Fibroblast of villous mesenchyme (primary cell): Measurements from ENCODE around the gene SLBP. TPM values are rescaled to one million over a fixed set of nuclear protein-coding genes. Genes with fewer than 3 reads are reported as not detected.

Experiments used
- DNase-seq: peaks from one replicate; pipeline ENCODE4 v3.0.0-alpha.2; 2010; ENCODE audit warnings: low read depth
- H3K4me3 ChIP-seq: 2 replicates; pipeline ENCODE4 v1.5.1; 2011; ENCODE audit warnings: low read depth, mild to moderate bottlenecking, low read length
- small RNA-seq: library from RNA; depleted of rRNA; stranded (forward); fragments of <200 nt; gene quantifications from one replicate; pipeline ENCODE3, GENCODE V24; 2012
- total RNA-seq: library from RNA; depleted of rRNA; stranded (reverse); fragments of >200 nt; gene quantifications from 2 replicates; pipeline ENCODE4 v1.2.3, GENCODE V29; 2012
- TF ChIP-seq, protein P1 (sequence below): IDR thresholded peaks from 2 replicates; pipeline ENCODE4 v1.5.1; 2012; ENCODE audit warnings: low read depth, mild to moderate bottlenecking, low read length; ENCODE audit not compliant: insufficient read depth

Gene SLBP
- total RNA-seq, 1 donor: 63.0 TPM

DNA sequence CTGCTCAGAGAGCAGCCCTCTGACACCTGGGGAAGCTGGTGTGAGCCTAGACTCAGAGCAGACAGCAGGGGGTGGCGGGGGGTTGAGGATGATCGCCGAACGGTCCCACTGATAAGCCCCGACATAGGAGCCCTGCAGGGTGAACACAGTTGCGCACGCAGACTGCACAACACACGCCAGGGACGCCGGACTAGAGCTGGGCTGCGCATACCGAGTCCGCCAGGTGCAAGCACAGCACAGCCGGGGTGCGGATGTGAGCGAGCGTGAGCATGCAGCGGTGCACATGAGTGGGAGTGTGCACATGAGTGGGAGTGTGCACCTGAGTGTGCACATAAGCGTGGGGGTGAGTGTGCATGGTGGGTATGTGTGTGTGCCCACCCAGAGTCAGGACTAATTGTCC, 64.7 kb downstream of the SLBP start:
- TF ChIP-seq, protein P1, sequence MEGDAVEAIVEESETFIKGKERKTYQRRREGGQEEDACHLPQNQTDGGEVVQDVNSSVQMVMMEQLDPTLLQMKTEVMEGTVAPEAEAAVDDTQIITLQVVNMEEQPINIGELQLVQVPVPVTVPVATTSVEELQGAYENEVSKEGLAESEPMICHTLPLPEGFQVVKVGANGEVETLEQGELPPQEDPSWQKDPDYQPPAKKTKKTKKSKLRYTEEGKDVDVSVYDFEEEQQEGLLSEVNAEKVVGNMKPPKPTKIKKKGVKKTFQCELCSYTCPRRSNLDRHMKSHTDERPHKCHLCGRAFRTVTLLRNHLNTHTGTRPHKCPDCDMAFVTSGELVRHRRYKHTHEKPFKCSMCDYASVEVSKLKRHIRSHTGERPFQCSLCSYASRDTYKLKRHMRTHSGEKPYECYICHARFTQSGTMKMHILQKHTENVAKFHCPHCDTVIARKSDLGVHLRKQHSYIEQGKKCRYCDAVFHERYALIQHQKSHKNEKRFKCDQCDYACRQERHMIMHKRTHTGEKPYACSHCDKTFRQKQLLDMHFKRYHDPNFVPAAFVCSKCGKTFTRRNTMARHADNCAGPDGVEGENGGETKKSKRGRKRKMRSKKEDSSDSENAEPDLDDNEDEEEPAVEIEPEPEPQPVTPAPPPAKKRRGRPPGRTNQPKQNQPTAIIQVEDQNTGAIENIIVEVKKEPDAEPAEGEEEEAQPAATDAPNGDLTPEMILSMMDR: no peak
- no peak overlapping the region for H3K4me3 ChIP-seq
- no peak for DNase-seq

DNA sequence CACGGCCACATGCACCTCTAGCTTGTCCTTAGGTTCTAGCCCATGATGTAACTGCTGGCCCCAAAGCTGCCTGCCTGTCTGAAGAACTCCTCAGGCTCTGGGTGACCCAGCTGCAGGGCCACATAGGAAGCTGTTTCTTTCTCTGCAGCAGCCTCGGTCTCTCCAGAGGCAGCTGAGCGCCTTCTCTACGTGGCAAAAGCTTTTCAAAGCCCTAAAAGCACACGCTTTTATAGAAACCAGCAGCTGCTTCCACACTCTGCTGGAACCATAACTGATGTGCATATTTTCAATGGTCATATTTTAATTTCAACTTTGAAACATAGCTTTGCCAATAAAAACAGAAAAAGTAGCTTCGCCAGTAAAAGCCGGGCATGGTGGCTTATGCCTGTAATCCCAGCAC, 65.4 kb downstream of the SLBP start:
- TF ChIP-seq, protein P1: no peak
- DNase-seq: no peak

DNA sequence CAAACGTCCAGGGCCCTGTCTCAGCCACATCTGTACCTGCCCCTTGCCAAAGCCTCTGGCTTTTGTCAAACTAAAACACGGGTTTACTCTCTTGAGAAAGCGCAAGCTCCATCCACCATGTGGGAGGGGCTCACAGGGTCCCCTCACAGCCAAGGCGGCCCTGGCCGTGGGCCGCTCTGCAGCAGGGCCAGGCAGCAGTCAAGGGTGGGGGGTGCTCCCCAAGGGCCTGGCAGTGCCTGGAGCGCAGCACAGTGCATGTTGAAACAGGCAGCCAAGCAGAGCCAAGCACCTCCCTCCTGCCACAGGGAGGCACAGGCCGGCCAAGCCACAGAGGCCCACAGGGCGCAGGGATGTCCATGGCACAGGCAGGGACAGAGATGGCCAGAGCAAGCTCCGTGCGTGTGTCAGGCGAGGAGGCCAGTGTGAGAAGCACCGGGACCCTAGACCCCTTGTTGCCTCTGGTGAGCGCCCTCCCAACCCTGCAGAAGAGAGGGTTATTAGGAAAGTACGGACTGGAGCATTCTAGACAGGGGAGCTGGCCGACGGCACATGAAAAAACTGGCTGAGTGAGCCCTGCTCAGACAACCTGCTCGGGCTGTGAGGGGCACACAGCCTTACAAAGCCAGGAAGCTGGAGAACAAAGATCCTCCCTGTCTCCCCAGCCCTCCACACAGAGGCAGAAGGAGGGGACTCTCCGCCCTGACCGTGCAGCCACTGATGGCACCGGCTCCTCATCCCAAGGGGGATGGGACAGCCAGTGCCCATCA, 67.0 kb downstream of the SLBP start:
- no peak overlapping the region for H3K4me3 ChIP-seq
- TF ChIP-seq, protein P1: no peak
- DNase-seq: peak; percentile 32

More for the DNA sequence above, 65.4 kb downstream of the SLBP start:
- no peak overlapping the region for H3K4me3 ChIP-seq

DNA sequence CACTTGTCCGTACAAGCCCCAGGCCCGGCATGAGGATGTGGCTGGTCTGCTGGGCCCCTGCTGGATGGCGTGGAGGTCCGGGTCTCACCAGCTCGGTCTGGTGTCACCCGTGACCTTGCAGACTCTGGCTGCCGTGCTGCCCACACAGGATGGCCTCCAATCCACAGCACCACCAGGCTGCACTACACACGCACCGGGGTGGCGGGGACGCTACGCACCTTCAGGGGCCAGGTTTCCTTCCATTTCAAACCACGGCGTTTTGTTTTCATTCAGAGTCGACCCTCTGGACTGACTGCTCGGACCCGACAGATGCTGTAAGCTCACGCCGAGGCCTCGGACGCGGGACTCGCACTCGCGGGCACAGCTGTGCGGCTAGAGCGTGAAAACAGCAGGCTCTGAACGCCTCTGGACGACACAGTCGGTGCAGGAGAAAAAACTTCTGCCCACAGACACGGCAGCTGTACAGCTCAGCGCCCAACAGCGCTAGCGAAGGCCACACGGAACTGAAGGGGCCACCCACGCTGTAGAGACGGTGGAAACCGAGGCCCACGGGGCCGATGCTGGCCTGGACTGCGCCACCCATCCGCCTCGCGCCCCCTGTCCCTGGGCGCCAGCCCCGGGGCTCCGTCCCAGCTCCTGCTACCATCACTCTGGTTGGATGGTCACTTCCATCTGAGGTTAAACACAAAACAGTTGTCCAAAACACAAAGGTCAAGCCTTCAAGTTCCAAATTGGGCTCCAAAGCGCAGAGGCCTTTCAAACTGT, 68.0 kb downstream of the SLBP start:
- TF ChIP-seq, protein P1: no peak

More for the DNA sequence above, 68.0 kb downstream of the SLBP start:
- H3K4me3 ChIP-seq: no peak overlapping the region
- DNase-seq: no peak

Small RNA genes within 50 kb of the gene (small RNA-seq; reads per million reads assigned to genes)
- gene RF00019: not detected

Other genes starting within 250 kb of the SLBP start
- 0.86 and 2.3 TPM in 2 replicates for gene FAM53A, start 28.0 kb downstream of the SLBP start, total RNA-seq
- gene TMEM129, start 9.0 kb upstream of the SLBP start, total RNA-seq: 31.1 and 34.5 TPM in 2 replicates
- 9.0 and 16.0 TPM in 2 replicates for gene TACC3, start 9.2 kb upstream of the SLBP start, total RNA-seq
- 0.32 and 0.86 TPM in 2 replicates for gene FGFR3, start 81.0 kb upstream of the SLBP start, total RNA-seq
- 80.2 and 91.5 TPM in 2 replicates for gene LETM1, start 143.8 kb upstream of the SLBP start, total RNA-seq
- gene NSD2, start 159.1 kb upstream of the SLBP start, total RNA-seq: 61.5 and 67.8 TPM in 2 replicates